Kidney epithelial cell (primary cell): ENCODE data around the gene HLA-A. TPM values are rescaled to one million over a fixed set of nuclear protein-coding genes. Genes with fewer than 3 reads are reported as not detected.

Experiments used
- DNase-seq: peaks from one replicate; pipeline ENCODE4 v3.0.0-alpha.2; 2010; ENCODE audit warnings: low read depth
- H3K27me3 ChIP-seq: 2 replicates; pipeline ENCODE4 v1.6.0; 2011; ENCODE audit warnings: low read length; ENCODE audit not compliant: control insufficient read depth, insufficient read depth
- H3K36me3 ChIP-seq: 2 replicates; pipeline ENCODE4 v1.5.1; 2011; ENCODE audit warnings: low read length; ENCODE audit not compliant: control insufficient read depth, insufficient read depth
- H3K4me3 ChIP-seq: 2 replicates; pipeline ENCODE4 v1.5.1; 2011; ENCODE audit warnings: low read depth, mild to moderate bottlenecking, control low read depth, low read length
- total RNA-seq: library from RNA; depleted of rRNA; stranded (reverse); fragments of >200 nt; gene quantifications from 2 replicates; pipeline ENCODE4 v1.2.3, GENCODE V29; 2015
- TF ChIP-seq, protein P1 (sequence below): IDR thresholded peaks from 2 replicates; pipeline ENCODE4 v1.5.1; 2011; ENCODE audit warnings: mild to moderate bottlenecking, moderate library complexity, low read length, control low read depth, inconsistent platforms; ENCODE audit not compliant: insufficient read depth, poor library complexity, severe bottlenecking

HLA-A gene
- total RNA-seq, 1 donor from 2014 or later, result 832 TPM

DNA sequence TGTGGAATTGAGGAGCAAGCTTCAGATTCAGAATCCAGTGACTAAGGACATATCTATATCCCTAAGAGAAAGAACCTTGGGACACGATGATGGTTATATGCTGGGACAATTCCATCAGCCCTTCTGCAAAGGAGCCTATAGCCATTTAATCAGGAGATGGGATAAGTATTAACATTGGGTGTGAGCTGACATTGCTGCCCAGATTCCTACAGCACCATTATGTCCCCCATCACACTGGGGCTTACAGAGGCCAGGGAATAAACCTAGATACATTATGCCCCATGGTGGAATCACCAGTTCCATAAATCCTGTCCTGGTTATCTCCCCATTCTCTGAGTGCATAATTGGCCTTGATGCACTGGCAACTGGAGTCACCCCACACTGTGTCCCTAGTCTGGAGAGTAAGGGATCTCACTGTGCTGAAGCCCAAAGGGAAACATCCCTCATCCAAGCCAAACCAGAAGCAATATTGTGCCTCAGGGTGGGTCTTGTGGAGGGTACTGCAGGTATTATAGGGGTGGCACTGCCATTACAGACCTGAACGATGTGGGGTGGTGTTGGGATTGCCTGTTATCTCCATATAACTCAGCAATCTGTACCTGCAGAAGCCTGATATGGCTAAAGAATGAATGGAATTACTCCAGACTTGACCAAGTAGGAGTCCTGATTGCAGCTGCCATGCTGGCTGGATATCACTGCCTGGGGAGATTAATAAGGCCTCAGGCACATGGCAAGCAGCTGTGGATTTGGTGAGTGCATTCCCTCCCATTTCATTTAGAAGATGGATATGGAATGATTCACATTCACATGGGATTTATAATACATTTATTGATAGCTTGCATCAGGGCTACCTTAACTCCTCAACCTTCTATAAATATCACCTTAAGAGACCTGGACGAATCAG, 5.0 kb downstream of the HLA-A start:
- TF ChIP-seq, protein P1, sequence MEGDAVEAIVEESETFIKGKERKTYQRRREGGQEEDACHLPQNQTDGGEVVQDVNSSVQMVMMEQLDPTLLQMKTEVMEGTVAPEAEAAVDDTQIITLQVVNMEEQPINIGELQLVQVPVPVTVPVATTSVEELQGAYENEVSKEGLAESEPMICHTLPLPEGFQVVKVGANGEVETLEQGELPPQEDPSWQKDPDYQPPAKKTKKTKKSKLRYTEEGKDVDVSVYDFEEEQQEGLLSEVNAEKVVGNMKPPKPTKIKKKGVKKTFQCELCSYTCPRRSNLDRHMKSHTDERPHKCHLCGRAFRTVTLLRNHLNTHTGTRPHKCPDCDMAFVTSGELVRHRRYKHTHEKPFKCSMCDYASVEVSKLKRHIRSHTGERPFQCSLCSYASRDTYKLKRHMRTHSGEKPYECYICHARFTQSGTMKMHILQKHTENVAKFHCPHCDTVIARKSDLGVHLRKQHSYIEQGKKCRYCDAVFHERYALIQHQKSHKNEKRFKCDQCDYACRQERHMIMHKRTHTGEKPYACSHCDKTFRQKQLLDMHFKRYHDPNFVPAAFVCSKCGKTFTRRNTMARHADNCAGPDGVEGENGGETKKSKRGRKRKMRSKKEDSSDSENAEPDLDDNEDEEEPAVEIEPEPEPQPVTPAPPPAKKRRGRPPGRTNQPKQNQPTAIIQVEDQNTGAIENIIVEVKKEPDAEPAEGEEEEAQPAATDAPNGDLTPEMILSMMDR, result no peak
- no peak for DNase-seq
- Histone ChIP-seq H3K36me3 (no peaks in the 10 kb centered on the region), H3K4me3 (no peak overlapping the region), H3K27me3 (no peaks in the 10 kb centered on the region)

DNA sequence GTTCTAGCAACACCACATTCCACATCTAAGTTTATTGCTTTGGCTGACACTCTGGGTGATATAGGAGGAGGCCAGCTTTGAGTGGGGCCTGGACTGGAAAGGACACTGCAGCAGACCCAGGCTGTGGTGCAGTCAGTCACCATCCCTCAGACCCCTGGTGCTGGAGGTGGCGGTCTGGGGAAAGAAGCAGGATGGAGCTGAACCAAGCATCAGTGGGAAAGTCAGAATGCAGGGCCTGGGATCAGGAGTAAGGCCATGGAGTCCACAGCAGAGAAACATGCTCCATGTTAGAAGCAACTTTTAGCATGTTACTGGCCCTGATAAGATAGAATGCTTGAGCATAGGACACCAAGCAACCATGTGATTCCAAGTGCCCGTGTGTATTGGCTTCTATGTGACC, 5.9 kb downstream of the HLA-A start:
- Histone ChIP-seq H3K27me3 (no peaks in the 10 kb centered on the region), H3K4me3 (no peak overlapping the region), H3K36me3 (no peaks in the 10 kb centered on the region)
- DNase-seq, result no peak
- TF ChIP-seq, protein P1, result no peak

DNA sequence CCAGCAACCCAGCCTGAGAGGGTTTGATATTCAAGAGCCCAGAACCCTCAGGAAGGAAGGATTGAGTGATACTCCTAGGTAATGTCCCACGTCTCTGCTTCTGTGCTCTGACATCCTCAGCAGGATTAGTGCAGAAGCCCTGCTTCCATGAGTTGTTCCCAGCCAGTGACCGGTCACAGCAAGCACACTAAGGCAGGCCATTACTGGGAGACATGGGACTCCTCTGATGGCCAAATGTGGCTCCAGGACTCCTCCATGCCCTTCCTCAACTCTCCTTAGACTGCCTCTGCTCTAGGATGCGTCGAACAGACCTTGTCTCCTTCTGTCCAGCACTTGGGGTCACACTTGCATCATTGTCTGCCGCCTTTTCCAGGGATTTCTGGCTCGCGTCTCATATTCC, 7.6 kb downstream of the HLA-A start:
- TF ChIP-seq, protein P1, result no peak
- DNase-seq, result no peak
- no peak overlapping the region for H3K4me3 ChIP-seq
- H3K36me3 ChIP-seq, result no peaks in the 10 kb centered on the region
- no peaks in the 10 kb centered on the region for H3K27me3 ChIP-seq

DNA sequence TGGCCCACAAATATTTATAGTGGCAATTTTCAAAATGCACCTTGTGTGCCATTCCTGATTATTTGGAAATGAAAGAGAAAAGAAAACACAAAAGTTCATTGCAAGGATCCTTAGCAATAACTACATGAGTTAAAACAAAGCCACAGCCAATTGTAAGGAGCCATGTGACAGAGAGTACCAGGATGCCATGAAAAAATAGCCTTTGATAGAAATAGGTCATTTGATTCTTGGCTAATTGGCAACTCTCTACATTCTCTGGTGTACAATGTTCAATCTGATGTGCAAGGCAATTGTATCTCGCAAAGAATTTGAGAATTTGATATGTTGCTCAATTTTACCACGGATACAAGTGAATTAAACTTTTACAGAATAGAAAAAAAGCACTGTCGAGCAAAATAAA, 9.6 kb downstream of the HLA-A start:
- H3K27me3 ChIP-seq, result no peaks in the 10 kb centered on the region
- no peaks in the 10 kb centered on the region for H3K36me3 ChIP-seq
- TF ChIP-seq, protein P1, result no peak
- DNase-seq, result no peak
- no peak overlapping the region for H3K4me3 ChIP-seq

DNA sequence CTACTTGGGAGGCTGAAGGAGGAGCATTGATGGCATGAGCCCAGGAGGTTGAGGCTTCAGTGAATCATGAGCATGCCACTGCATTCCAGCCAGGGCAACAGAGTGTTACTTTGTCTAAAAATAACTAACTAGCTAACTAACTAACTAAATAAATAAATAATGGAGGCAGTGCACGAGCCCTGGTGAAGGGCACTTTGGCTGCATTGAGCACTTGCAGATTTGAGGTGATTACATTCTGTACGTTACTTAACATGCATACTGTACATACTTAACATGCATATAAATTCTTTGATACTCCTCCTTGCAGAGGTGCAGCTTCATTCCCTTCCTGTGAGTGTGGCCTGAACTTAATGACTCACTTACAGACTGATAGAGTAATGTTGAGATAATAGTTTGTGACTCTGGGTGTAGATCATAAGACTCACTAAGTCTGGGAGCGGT, 10.7 kb downstream of the HLA-A start:
- no peak overlapping the region for H3K4me3 ChIP-seq
- TF ChIP-seq, protein P1, result no peak
- peak; percentile 79 for DNase-seq
- no peaks in the 10 kb centered on the region for H3K36me3 ChIP-seq
- H3K27me3 ChIP-seq, result no peaks in the 10 kb centered on the region
